Breast epithelium (tissue), 3 donors: ENCODE data around the gene ANKS3.

Experiments
- CTCF ChIP-seq, 3 donors: fragments of 450-650 bp; IDR thresholded peaks; one replicate each; pipeline ENCODE4 v1.5.1; 2016 to 2017; ENCODE audit warnings: antibody characterized with exemption in 3 of 3, mild to moderate bottlenecking in 3 of 3, moderate library complexity in 3 of 3
- POLR2A ChIP-seq: fragments of 450-650 bp; IDR thresholded peaks from one replicate; pipeline ENCODE4 v1.6.1; 2016; ENCODE audit warnings: antibody characterized with exemption, mild to moderate bottlenecking, moderate library complexity
- POLR2AphosphoS5 ChIP-seq, 3 donors: sonication (generic); formaldehyde crosslinking; IDR thresholded peaks; one replicate each; pipeline ENCODE4 v1.6.1; 2017; ENCODE audit warnings: antibody characterized with exemption in 3 of 3

DNA sequence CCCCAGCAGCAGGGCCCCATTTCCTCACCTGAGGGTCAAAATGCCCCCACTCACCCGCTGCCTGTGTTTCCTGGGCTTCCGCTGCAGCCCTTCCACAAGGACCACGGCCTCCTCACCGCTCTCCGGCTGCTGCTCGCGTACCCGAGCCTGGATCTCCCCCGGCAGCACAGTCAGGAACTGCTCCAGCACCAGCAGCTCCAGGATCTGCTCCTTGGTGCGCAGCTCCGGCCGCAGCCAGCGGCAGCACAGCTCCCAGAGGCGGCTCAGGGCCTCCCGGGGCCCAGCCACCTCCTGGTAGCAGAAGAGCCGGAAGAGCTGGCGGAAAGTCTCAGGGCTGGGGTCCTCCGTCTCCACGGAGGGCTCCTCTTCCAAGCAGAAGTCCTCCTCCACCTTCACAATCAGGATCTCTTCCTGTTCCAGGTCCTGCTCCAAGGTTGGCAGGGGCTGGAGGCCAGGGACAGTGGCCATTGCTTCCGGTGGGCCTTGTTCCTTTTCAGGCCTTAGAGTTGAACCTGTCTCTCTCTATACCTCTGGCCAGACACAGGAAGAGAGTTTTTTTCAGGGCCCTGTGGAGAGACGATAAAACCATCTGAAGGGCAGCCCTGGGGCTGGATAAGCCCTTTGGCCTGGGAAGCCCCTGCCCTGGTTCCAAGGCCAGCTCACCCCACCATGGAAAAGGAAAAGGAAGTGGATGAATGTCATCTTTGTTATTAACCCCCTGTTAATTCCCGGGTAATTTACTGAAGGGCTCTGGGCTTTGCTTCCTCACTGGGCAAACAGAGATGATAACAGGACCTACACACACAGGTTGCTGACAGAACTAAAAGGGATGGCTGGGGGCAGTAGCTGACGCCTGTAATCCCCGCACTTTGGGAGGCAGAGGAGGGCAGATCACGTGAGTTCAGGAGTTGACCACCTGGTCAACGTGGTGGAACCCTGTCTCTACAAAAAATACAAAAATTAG, 31.7 kb upstream of the ANKS3 start:
- TF ChIP-seq CTCF (IDR thresholded peaks at IDR 0.05): no peak
- TF ChIP-seq POLR2A: no peak
- TF ChIP-seq POLR2AphosphoS5 (IDR thresholded peaks at IDR 0.05): no peak
